Measurements from ENCODE around the gene SEPTIN2. TPM values are rescaled to one million over a fixed set of nuclear protein-coding genes. Genes with fewer than 3 reads are reported as not detected.

The SEPTIN2 gene
- polyA plus RNA-seq (2013, experiment 1 of 2): 264 TPM
- 273 TPM for polyA plus RNA-seq (2013, experiment 2 of 2)

DNA sequence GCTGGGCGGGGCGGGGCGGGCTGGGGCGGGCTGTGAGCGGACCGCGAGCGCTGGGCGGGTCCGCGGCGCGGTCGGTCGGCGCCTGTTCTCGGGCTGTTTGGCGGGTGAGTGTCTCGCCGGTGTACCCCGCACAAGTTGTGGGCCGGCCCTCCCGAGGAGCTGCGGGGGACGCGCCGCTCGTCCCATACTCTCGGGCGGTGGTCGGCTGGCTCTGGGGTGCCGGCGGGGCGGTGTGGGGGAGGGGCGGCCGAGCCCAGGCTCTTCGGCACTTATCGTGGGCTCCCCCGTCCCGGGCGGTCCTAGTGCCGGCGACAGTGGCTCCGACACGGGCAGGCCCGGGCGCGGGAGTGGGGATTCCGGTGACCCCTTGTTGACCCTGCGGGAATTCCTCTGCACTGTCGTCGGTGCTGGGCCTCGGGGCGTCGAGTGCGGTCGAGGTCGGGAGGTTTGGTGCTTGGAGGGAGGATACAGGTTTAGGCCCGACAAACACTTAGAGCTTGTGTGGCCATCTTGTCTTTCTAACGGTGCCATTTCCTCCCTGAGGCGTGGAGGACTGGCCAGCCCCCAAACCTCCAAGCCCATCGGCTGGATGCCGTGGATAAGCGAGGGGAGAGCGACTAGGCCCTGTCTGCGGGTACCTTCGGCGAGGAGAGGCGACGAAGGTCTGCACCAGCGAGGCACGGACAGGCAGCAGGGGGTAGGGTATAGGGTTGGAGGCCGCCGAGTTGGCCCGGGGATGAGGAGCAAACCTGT is at the start of gene SEPTIN2:
Gene SEPTIN2 (plus strand): TSS at position 47 of the 753 bp plus-strand sequence. CDS start 8,308 bp downstream, outside the sequence.
- Histone ChIP-seq H2BK15ac (ENCODE audit: low read length) (no peak within 1 kb of the TSS), H3K36me3 (replicated peaks in 1 of 2; ENCODE audit: control insufficient read depth in 2 of 2, insufficient read depth in 2 of 2, low read length in 2 of 2) (peaks cover 0 to 40% of the 10 kb centered on the region in 2 donors), H3K4ac (ENCODE audit: low read length) (no peak within 1 kb of the TSS), H3K9me3 (replicated peaks in 1 of 2; ENCODE audit: control insufficient read depth in 2 of 2, insufficient read depth in 1 of 2, low read depth in 1 of 2, low read length in 2 of 2) (no peaks in the 10 kb centered on the region), H4K91ac (ENCODE audit: low read depth, low read length, poor library complexity) (no peak within 1 kb of the TSS), H2BK120ac (ENCODE audit: low read depth, low read length) (no peak within 1 kb of the TSS), H2BK5ac (ENCODE audit: low read length) (peak within 1 kb of the TSS; percentile 79), H2AFZ (ENCODE audit: low read length) (peak within 1 kb of the TSS; percentile 96), H3K18ac (ENCODE audit: low read length) (peak within 1 kb of the TSS; percentile 98), H2AK5ac (ENCODE audit: low read depth, low read length) (peak within 1 kb of the TSS; percentile 92), H3K14ac (ENCODE audit: low read length) (peak within 1 kb of the TSS; percentile 83), H4K8ac (ENCODE audit: low read depth, low read length) (no peak within 1 kb of the TSS), H2BK12ac (ENCODE audit: low read length) (no peak within 1 kb of the TSS), H3K79me1 (ENCODE audit: low read depth, low read length) (peaks cover 7% of the 10 kb centered on the region), H3K27me3 (ENCODE audit: control insufficient read depth in 3 of 3, insufficient read depth in 3 of 3, low read depth in 1 of 3, low read length in 3 of 3) (no peaks in the 10 kb centered on the region), H3K4me3 (ENCODE audit: low read length in 2 of 2) (peak within 1 kb of the TSS; percentile 95 to 99), H3K27ac (replicated peaks; ENCODE audit: low read length) (peak within 1 kb of the TSS; percentile 92), H3K4me1 (ENCODE audit: control insufficient read depth in 2 of 2, insufficient read depth in 1 of 2, low read depth in 1 of 2, low read length in 2 of 2) (peaks cover 2 to 16% of the 10 kb centered on the region in 2 donors), H3K4me2 (ENCODE audit: insufficient read depth, low read length, poor library complexity, severe bottlenecking) (peak within 1 kb of the TSS; percentile 82), H3K23ac (ENCODE audit: low read depth, low read length, poor library complexity) (peak within 1 kb of the TSS; percentile 90), H3K9ac (ENCODE audit: low read depth, low read length, poor library complexity) (peak within 1 kb of the TSS; percentile 99)
- DNase-seq (ENCODE audit: low spot score): no peak
- WGBS, 2 donors (ENCODE audit: extremely low coverage in 2 of 2, insufficient read length in 2 of 2, insufficient replicate concordance in 1 of 2): no CpG with 5 or more reads among the region's 75 CpGs

DNA sequence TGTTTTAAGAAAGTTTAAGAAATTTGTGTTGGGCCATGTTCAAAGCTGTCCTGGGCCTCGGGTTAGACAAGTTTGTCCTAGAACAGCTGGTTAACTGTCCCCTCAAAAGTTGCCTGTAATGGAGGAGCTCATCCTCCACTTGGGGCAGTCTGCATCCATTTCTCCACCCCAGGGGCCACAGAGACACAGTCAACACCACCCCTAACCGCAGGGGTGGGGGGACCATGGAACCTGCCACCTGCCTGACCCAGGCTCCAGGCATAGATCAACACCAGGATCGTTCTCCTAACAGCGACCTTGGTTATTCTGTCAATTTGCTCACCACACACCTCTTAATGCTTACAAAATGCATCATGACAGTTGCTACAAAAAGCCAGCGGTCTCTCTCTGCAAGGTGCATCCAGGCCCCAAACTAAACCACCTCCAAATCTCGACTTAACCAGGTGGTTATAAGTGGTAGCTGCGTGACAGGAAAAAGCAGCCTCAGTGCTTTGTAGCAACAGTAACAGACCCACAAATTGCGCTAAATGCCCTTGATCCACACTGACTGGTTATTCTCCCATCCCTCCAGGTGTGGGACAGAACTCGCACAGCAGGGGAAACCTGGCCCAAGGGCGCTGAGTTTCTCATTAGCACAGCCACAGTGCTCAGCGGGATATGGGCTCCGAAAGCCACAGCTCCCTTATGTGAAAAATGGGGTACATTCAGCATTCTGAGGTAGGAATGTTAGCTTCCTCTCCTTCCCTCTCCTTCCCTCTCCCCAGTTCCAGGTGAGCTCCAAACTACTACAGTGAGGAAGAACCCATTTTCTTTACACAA is 48.3 kb upstream of the SEPTIN2 start:
- H3K36me3 ChIP-seq (replicated peaks in 1 of 2; ENCODE audit: control insufficient read depth in 2 of 2, insufficient read depth in 2 of 2, low read length in 2 of 2): peaks cover 19 to 66% of the 10 kb centered on the region in 2 donors
- H2AFZ ChIP-seq (ENCODE audit: low read length): no peak overlapping the region
- peaks cover 0 to 5% of the 10 kb centered on the region in 2 donors for H3K4me1 ChIP-seq (ENCODE audit: control insufficient read depth in 2 of 2, insufficient read depth in 1 of 2, low read depth in 1 of 2, low read length in 2 of 2)

DNA sequence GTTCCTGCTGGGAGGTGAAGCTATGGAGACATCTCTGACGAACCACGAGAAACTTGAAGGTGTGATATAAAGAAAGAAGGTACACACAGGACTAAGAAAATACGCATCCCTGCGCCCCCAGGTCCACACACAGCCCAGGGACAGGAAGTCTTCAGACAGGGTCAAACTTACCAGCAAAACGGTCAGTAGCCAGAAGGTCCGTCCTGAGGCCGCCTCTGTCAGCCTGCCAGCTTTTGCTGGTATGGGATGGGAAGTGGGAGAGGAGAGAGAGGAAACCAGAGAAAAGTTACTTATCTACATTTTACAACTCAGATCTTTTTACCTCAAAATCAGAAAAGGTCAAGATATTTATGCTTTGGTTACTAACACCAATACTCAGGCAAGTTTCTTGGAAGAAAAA is 47.4 kb upstream of the SEPTIN2 start:
- Histone ChIP-seq H3K18ac (ENCODE audit: low read length) (no peak overlapping the region), H3K27me3 (ENCODE audit: control insufficient read depth in 3 of 3, insufficient read depth in 3 of 3, low read depth in 1 of 3, low read length in 3 of 3) (no peaks in the 10 kb centered on the region), H2AFZ (ENCODE audit: low read length) (no peak overlapping the region), H3K23ac (ENCODE audit: low read depth, low read length, poor library complexity) (no peak overlapping the region), H4K8ac (ENCODE audit: low read depth, low read length) (no peak overlapping the region), H3K4ac (ENCODE audit: low read length) (no peak overlapping the region), H2BK120ac (ENCODE audit: low read depth, low read length) (no peak overlapping the region), H3K36me3 (replicated peaks in 1 of 2; ENCODE audit: control insufficient read depth in 2 of 2, insufficient read depth in 2 of 2, low read length in 2 of 2) (peaks cover 12 to 57% of the 10 kb centered on the region in 2 donors), H2AK5ac (ENCODE audit: low read depth, low read length) (no peak overlapping the region), H3K4me1 (ENCODE audit: control insufficient read depth in 2 of 2, insufficient read depth in 1 of 2, low read depth in 1 of 2, low read length in 2 of 2) (peaks cover 1 to 7% of the 10 kb centered on the region in 2 donors), H3K27ac (replicated peaks; ENCODE audit: low read length) (no peak overlapping the region), H3K14ac (ENCODE audit: low read length) (no peak overlapping the region), H3K79me1 (ENCODE audit: low read depth, low read length) (peaks cover 3% of the 10 kb centered on the region), H4K91ac (ENCODE audit: low read depth, low read length, poor library complexity) (no peak overlapping the region), H3K9me3 (replicated peaks in 1 of 2; ENCODE audit: control insufficient read depth in 2 of 2, insufficient read depth in 1 of 2, low read depth in 1 of 2, low read length in 2 of 2) (no peaks in the 10 kb centered on the region), H2BK12ac (ENCODE audit: low read length) (no peak overlapping the region), H3K4me2 (ENCODE audit: insufficient read depth, low read length, poor library complexity, severe bottlenecking) (no peak overlapping the region), H2BK5ac (ENCODE audit: low read length) (no peak overlapping the region), H3K9ac (ENCODE audit: low read depth, low read length, poor library complexity) (no peak overlapping the region), H3K4me3 (ENCODE audit: low read length in 2 of 2) (no peak overlapping the region), H2BK15ac (ENCODE audit: low read length) (no peak overlapping the region)
- no peak for DNase-seq (ENCODE audit: low spot score)
- no CpG with 5 or more reads among the region's 7 CpGs for WGBS, 2 donors (ENCODE audit: extremely low coverage in 2 of 2, insufficient read length in 2 of 2, insufficient replicate concordance in 1 of 2)

More for the DNA sequence above, 48.3 kb upstream of the SEPTIN2 start:
- Histone ChIP-seq H3K9ac (ENCODE audit: low read depth, low read length, poor library complexity) (no peak overlapping the region), H2BK5ac (ENCODE audit: low read length) (no peak overlapping the region), H3K4me3 (ENCODE audit: low read length in 2 of 2) (no peak overlapping the region), H4K8ac (ENCODE audit: low read depth, low read length) (no peak overlapping the region), H3K4ac (ENCODE audit: low read length) (no peak overlapping the region), H3K9me3 (replicated peaks in 1 of 2; ENCODE audit: control insufficient read depth in 2 of 2, insufficient read depth in 1 of 2, low read depth in 1 of 2, low read length in 2 of 2) (no peaks in the 10 kb centered on the region), H2BK15ac (ENCODE audit: low read length) (no peak overlapping the region), H3K14ac (ENCODE audit: low read length) (no peak overlapping the region), H2AK5ac (ENCODE audit: low read depth, low read length) (no peak overlapping the region), H3K27ac (replicated peaks; ENCODE audit: low read length) (no peak overlapping the region), H2BK120ac (ENCODE audit: low read depth, low read length) (no peak overlapping the region), H3K4me2 (ENCODE audit: insufficient read depth, low read length, poor library complexity, severe bottlenecking) (no peak overlapping the region), H2BK12ac (ENCODE audit: low read length) (no peak overlapping the region), H3K23ac (ENCODE audit: low read depth, low read length, poor library complexity) (no peak overlapping the region), H3K18ac (ENCODE audit: low read length) (no peak overlapping the region), H3K79me1 (ENCODE audit: low read depth, low read length) (peaks cover 5% of the 10 kb centered on the region), H4K91ac (ENCODE audit: low read depth, low read length, poor library complexity) (no peak overlapping the region), H3K27me3 (ENCODE audit: control insufficient read depth in 3 of 3, insufficient read depth in 3 of 3, low read depth in 1 of 3, low read length in 3 of 3) (no peaks in the 10 kb centered on the region)
- no peak for DNase-seq (ENCODE audit: low spot score)
- WGBS, 2 donors (ENCODE audit: extremely low coverage in 2 of 2, insufficient read length in 2 of 2, insufficient replicate concordance in 1 of 2): no CpG with 5 or more reads among the region's 12 CpGs
